Stimulated activated naive CD4-positive, alpha-beta T cell treated with Interleukin-2 at 50 U/mL for 16 hours (primary cell): Measurements from ENCODE around the gene CDC45.

Source experiments
- DNase-seq: peaks from one replicate; lab custom pipeline; 2025; lab: John Stamatoyannopoulos, UW

Gene CDC45

GRCh38 chr22:19516378-19517170 is 36.9 kb downstream of the CDC45 start:
- no peak for DNase-seq

DNA sequence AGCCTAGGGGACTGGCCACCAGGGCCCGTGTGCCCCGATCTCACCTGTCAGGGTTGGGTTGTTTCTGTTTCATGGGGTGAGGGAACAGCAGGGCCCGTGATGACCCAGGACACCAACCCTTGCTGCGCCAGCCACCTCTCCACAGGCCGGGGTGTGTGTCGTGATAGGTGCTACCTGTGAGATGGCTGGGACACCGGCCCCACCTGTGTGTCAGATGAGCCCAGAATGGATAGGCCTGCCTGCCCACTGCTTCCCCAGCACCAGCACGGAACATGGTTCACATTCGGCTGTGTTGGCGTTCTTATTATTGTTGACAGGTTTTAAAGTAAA is 37.4 kb downstream of the CDC45 start:
- no peak for DNase-seq

- no peak for DNase-seq
Measured at GRCh38 chr22:19517919-19518611, 38.3 kb downstream of the CDC45 start.

DNA sequence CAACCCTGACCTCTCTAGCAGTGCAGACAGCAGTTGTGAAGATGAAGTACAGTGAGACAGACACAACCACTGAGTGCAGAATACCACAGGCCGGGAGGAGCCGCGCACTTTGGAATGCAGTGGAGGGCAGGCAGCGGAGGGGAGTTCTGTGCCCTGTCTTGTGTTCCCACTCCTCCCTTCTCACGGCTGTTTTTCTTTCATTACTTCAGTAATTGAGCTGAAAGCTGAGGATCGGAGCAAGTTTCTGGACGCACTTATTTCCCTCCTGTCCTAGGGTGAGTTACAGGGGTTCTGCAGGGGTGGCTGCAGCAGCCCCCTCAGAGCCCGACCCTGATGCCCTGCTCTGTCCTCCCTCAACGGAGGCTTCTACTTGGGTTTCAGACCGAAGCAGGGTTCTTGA is 38.9 kb downstream of the CDC45 start:
- DNase-seq: no peak

- DNase-seq: no peak
Measured at GRCh38 chr22:19519041-19519926, 39.6 kb downstream of the CDC45 start.

DNA sequence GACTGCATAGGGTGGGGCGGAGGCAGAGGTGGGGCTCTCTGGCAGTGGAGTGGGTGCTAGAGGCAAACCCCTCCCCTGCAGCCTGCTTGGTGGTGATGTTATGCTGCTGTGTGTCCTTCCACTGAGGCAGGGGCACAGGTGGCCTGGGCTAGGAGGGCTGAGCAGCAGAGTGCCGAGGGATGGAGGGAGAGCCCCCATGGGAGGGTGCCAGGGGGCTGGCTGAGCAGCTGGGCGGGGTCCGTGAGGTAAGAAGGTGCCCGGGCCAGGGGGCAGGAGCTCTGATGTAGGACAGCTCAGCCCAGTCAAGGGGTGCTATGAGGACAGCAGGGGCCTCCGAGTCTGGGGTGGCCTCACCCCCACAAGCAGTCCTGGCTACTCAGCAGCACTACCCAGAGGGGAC is 40.3 kb downstream of the CDC45 start:
- no peak for DNase-seq

GRCh38 chr22:19520566-19521305 is 41.0 kb downstream of the CDC45 start:
- DNase-seq: no peak

DNA sequence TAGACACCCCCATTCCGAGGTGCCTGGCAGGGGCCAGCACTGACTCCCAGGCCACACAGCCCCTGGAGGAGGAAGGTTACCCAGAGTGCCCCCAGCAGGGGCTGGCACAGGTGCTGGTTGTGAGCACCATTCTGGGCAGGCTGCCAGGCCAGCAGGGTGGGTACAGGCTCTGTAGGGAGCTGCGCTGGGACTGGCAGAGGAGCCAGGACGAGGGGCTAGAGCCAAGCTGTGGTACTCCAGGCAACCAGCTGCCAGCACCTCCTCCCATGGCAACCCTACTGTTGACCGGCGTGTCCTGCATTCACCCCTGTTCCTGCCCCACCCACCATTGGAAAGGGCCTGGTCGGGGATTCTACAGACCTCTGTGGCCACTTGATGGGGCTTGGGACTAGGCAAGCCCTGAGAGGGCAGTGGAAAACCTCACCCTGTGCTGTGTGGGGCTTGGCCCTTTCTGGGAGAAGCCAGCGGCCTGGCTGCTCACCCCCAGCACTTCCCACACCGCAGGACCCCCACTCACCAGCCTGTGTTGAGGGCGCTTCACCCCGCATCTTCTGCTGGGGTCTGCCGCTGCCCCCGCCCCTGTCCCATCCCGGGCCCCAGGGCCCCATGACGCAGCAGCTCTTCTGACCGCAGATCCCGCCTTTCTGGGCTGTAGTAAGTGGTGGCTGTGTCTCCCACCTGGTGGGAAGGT is 42.6 kb downstream of the CDC45 start:
- DNase-seq: no peak

- no peak for DNase-seq
Measured at GRCh38 chr22:19522881-19523239, 43.1 kb downstream of the CDC45 start.

DNA sequence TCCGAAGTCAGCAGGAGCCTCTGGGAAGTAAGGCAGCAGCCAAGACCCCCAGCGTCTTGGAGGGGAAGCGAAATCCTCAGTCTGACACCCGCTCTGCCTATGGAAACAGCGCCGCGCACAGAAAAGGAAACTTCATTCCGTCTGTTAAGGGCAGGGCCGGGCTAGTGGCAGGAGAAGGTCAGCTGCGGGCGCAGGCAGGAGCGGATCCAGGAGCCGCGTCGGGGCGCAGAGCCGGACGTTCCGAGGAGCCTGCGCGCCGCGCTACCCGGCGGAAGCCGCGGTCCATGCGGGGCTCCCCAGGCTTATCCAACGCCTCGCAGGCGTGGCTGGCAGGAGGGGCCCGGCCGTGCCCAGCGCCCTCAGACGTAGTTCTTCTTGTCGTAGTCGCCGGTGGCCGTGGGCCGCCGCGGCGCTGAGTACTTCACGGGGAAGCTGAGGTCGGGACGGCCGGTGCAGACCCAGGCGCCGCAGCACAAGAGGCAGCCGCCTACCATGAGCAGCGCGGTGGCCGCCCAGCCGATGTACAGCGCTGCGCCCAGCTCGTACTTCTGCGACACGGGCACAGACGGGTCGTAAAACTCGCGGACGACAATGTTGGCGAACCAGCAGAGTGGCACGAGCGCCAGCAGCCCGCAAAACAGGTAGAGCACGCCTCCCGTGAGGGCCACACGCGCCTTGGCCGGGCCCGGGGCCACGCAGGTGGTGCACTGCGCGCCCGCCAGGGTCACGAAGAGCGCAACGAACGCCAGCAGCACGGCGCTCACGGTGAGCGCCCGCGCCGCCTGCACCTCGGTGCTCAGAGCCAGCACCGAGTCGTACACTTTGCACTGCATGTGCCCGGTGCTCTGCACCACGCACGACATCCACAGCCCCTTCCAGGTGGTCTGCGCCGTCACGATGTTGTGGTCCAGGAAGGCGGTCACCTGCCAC is 43.8 kb downstream of the CDC45 start:
- no peak for DNase-seq

GRCh38 chr22:19524170-19525115 is 44.7 kb downstream of the CDC45 start, which contains the start of gene CLDN5:
Gene CLDN5 (minus strand): TSS chr22:19524410. CDS start chr22:19524255, 155 bp downstream.
- DNase-seq: no peak

DNA sequence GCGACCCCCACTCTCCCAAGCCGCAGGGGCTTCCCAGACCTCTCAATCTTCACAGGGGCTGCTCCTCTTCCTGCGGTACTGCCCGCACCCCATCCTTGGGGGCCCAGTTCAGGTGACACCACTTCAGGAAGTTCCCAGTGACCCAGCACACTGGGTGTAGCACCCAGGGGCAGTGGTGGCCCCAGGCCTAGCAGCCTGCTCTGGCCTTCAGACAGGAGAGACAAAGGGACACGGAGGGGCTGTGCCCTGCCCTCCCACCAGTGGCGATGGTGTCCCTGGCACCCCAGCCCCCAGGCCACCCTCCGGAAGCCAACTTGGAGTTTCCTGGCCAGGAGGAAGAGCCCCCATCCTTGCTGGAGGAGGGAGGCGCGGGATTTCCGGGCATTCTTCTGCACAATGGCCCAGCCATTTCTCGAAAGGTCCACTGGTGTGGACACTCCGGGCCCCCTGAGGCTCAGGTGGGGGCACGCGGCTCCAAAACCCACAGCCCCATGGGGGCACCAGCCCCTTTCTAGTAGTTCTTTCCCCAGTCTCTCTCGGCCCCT is 45.5 kb downstream of the CDC45 start:
- no peak for DNase-seq

GRCh38 chr22:19525666-19526065 is 45.9 kb downstream of the CDC45 start:
- no peak for DNase-seq

GRCh38 chr22:19526076-19526701 is 46.5 kb downstream of the CDC45 start:
- DNase-seq: no peak

DNA sequence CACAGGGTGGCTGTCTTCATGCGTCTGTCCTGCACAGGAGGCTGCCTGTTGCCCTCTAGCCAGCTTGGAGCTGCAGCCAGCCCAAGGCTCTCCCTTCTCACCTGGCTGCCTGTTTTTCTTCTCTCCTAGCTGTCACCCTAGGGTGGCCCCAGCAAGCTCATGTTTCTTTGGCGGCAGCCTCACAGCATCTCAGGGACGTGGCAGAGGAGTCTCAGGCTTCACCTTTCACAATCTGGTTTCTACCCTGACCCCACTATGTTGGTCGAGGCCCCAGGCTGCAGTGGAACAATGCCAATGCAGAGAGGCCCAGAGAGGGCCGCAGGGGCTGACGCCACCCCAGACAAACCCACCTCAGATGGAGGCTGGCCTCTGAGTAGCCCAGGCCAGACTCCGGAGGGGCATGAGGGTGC is 47.0 kb downstream of the CDC45 start:
- DNase-seq: no peak

DNA sequence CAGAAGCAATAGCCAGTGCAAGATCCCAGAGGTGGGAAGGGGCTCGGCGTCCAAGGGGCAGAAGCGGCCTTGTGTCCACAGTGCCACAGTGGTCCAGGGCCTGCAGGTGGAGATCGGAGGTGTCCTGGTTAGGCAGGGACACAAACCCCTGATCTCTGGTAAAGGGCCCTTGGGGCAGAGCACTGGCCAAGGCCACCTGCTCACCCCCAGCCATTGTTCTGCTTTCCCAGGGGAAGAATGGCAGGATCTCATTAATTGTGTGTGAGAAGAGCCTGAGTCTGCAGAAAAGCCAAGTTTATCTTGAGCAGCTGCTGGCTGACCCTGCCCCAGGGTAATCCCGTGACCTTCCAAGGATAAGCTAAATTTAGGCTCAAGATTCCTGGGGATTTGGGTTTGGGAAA is 47.6 kb downstream of the CDC45 start:
- DNase-seq: no peak

GRCh38 chr22:19527861-19528417 is 48.2 kb downstream of the CDC45 start:
- no peak for DNase-seq

DNA sequence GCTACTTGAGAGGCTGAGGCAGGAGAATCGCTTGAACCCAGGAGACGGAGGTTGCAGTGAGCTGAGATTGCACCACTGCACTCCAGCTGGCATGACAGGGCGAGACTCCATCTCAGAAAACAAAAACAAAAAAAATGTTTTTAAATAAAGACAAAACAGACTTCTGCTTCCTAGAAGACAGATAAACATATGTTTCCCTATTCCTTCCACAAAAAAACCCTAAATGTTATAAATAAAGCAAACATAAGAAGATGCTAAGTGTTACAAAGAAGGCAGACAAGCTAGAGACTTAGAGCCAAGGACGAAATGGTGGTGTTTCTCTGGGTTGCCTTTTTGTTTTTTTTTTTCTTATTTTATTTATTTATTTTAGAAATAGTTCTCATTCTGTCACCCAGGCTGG is 50.1 kb downstream of the CDC45 start:
- DNase-seq: no peak
